GM12878 (cell line): ENCODE data around the gene LSMEM2. TPM values are rescaled to one million over a fixed set of nuclear protein-coding genes. Genes with fewer than 3 reads are reported as not detected.

Source experiments
- ATAC-seq: fragments of 200-7000 bp; cut with Tn5 transposase; 3 replicates; pipeline ENCODE4 v1.9.1; 2020; ENCODE audit warnings: mild to moderate bottlenecking, moderate library complexity
- BruUV-seq: library from RNA; stranded (reverse); fragments of 400-500 nt; replicated peaks from 2 replicates; lab custom pipeline; 2021; lab: Mats Ljungman, UMichigan
- CTCF ChIA-PET: fragments of 300-600 bp; sonication (Branson Sonifier 250); formaldehyde crosslinking; extraction: SDS; loops from one replicate; lab custom pipeline; 2021; ENCODE audit warnings: inconsistent platforms; lab: Yijun Ruan, JAX
- POLR2A ChIA-PET: fragments of 350-600 bp; formaldehyde crosslinking; extraction: SDS; loops from one replicate; lab custom pipeline; 2021; ENCODE audit warnings: inconsistent platforms; lab: Charles Lee
- RAD21 ChIA-PET: fragments of 300-600 bp; sonication (Branson Sonifier 250); formaldehyde crosslinking; loops from one replicate; lab custom pipeline; 2023; ENCODE audit warnings: antibody characterized with exemption; ENCODE audit not compliant: unreplicated experiment; lab: Charles Lee
- SMC1A ChIA-PET: fragments of 300-600 bp; sonication (Branson Sonifier 250); formaldehyde crosslinking; loops from one replicate; lab custom pipeline; 2023; ENCODE audit not compliant: unreplicated experiment, uncharacterized antibody; lab: Charles Lee
- DNase-seq: peaks from one replicate; pipeline ENCODE4 v3.0.0-alpha.2; 2011; ENCODE audit warnings: low read depth, low spot score
- FAIRE-seq: peaks from 3 replicates; lab custom pipeline; 2011; peaks lifted over from hg19 to GRCh38; lab: Jason Lieb, UNC
- H2AFZ ChIP-seq: 2 replicates; pipeline ENCODE4 v1.6.0; 2011; ENCODE audit warnings: low read depth, low read length, control low read depth; ENCODE audit not compliant: control insufficient read depth
- H3K27ac ChIP-seq: 2 replicates; pipeline ENCODE4 v1.5.1; 2011; ENCODE audit warnings: control low read depth; ENCODE audit not compliant: control insufficient read depth, insufficient read depth
- H3K27me3 ChIP-seq, 2 experiments: replicated peaks in 1 of 2; 2 replicates each; pipeline versions ENCODE4 v1.6.0 to v1.6.1; 2011; ENCODE audit warnings: low read length in 1 of 2; ENCODE audit not compliant: control insufficient read depth in 2 of 2, insufficient read depth in 2 of 2
- H3K36me3 ChIP-seq, 2 experiments: 2 replicates each; pipeline ENCODE4 v1.5.1; 2011; ENCODE audit warnings: low read length in 1 of 2; ENCODE audit not compliant: control insufficient read depth in 2 of 2, insufficient read depth in 2 of 2
- H3K4me1 ChIP-seq: 2 replicates; pipeline ENCODE4 v1.6.1; 2011; ENCODE audit warnings: mild to moderate bottlenecking, low read length, moderate library complexity, mixed read lengths; ENCODE audit not compliant: control insufficient read depth, insufficient read depth
- H3K4me2 ChIP-seq: 2 replicates; pipeline ENCODE4 v1.6.0; 2011; ENCODE audit warnings: control low read depth; ENCODE audit not compliant: control insufficient read depth, insufficient read depth
- H3K4me3 ChIP-seq: fragments of 200-600 bp; sonication (generic); 2 replicates; pipeline ENCODE4 v1.5.1; 2016
- H3K79me2 ChIP-seq: 2 replicates; pipeline ENCODE4 v1.6.0; 2011; ENCODE audit warnings: low read length; ENCODE audit not compliant: control insufficient read depth, insufficient read depth
- H3K9ac ChIP-seq: 2 replicates; pipeline ENCODE4 v1.8.0; 2011; ENCODE audit warnings: low read length, control low read depth, mixed read lengths; ENCODE audit not compliant: control insufficient read depth, insufficient read depth
- H3K9me3 ChIP-seq: replicated peaks from 3 replicates; pipeline ENCODE4 v1.5.1; 2011; ENCODE audit warnings: mild to moderate bottlenecking, low read length; ENCODE audit not compliant: control insufficient read depth, insufficient read depth
- H4K20me1 ChIP-seq: 2 replicates; pipeline ENCODE4 v1.6.0; 2011; ENCODE audit not compliant: control insufficient read depth, insufficient read depth
- ATF2 ChIP-seq: IDR thresholded peaks from 2 replicates; pipeline ENCODE4 v1.6.1; 2012; ENCODE audit warnings: low read length, inconsistent platforms
- BCL11A ChIP-seq: IDR thresholded peaks from 2 replicates; pipeline ENCODE4 v1.6.1; 2011; ENCODE audit warnings: low read depth, low read length
- CHD2 ChIP-seq: IDR thresholded peaks from 2 replicates; pipeline ENCODE4 v1.6.1; 2011; ENCODE audit warnings: low read depth, low read length, improper control_type of control experiment, borderline replicate concordance
- EZH2 ChIP-seq: IDR thresholded peaks from 2 replicates; pipeline ENCODE4 v1.6.1; 2012; ENCODE audit warnings: low read depth, mild to moderate bottlenecking, control low read depth, inconsistent platforms, low read length, borderline replicate concordance; ENCODE audit not compliant: control insufficient read depth
- GATAD2B ChIP-seq: fragments of 450-650 bp; conservative IDR thresholded peaks from 2 replicates; pipeline ENCODE4 v1.6.1; 2017; ENCODE audit warnings: low read depth, mild to moderate bottlenecking, moderate library complexity
- HDAC6 ChIP-seq: fragments of 200-600 bp; sonication (generic); IDR thresholded peaks from one replicate; pipeline ENCODE4 v1.8.0; 2017; ENCODE audit warnings: antibody characterized with exemption; ENCODE audit not compliant: unreplicated experiment
- KAT2A ChIP-seq: conservative IDR thresholded peaks from 2 replicates; pipeline ENCODE4 v1.6.1; 2011; ENCODE audit warnings: low read depth, low read length; ENCODE audit not compliant: control insufficient read depth
- NR2C1 ChIP-seq: fragments of 450-650 bp; IDR thresholded peaks from 2 replicates; pipeline ENCODE4 v1.6.1; 2017; ENCODE audit warnings: antibody characterized with exemption, mild to moderate bottlenecking, moderate library complexity
- POLR2A ChIP-seq: IDR thresholded peaks from 2 replicates; pipeline ENCODE4 v1.6.1; 2011; ENCODE audit warnings: low read depth, mild to moderate bottlenecking, low read length
- RELA ChIP-seq: fragments of 450-650 bp; IDR thresholded peaks from 2 replicates; pipeline ENCODE4 v1.8.0; 2014; ENCODE audit warnings: borderline replicate concordance; ENCODE audit not compliant: partially characterized antibody
- SMAD1 ChIP-seq: fragments of 450-650 bp; IDR thresholded peaks from 2 replicates; pipeline ENCODE4 v1.6.1; 2018; ENCODE audit warnings: mild to moderate bottlenecking, low read depth; ENCODE audit not compliant: partially characterized antibody
- SMAD5 ChIP-seq: IDR thresholded peaks from 2 replicates; pipeline ENCODE4 v1.6.1; 2016; ENCODE audit warnings: antibody characterized with exemption, low read depth
- YY1 ChIP-seq: IDR thresholded peaks from 2 replicates; pipeline ENCODE4 v1.6.1; 2011; ENCODE audit warnings: low read depth, mild to moderate bottlenecking, low read length
- ZNF24 ChIP-seq: fragments of 450-650 bp; IDR thresholded peaks from 2 replicates; pipeline ENCODE4 v1.6.1; 2017; ENCODE audit warnings: antibody characterized with exemption, mild to moderate bottlenecking
- ZNF274 ChIP-seq: IDR thresholded peaks from one replicate; pipeline ENCODE4 v1.8.0; 2011; ENCODE audit not compliant: insufficient read length, insufficient read depth
- ZNF384 ChIP-seq: IDR thresholded peaks from 2 replicates; pipeline ENCODE4 v1.6.1; 2012; ENCODE audit warnings: low read depth, mild to moderate bottlenecking, low read length, improper control_type of control experiment, borderline replicate concordance
- ZNF687 ChIP-seq: fragments of 450-650 bp; IDR thresholded peaks from 2 replicates; pipeline ENCODE4 v1.6.1; 2017; ENCODE audit warnings: mild to moderate bottlenecking, moderate library complexity
- WGBS: methylation state at CpG from one replicate; pipeline ENCODE4 v1.1.6; 2016; ENCODE audit warnings: low lambda C conversion rate; ENCODE audit not compliant: insufficient replicate concordance, insufficient coverage; ENCODE audit errors: missing lambda C conversion rate; 5-methylcytosine and 5-hydroxymethylcytosine counted together
- in situ Hi-C: fragments of 300-500 bp; cut with MboI; formaldehyde crosslinking; loops from 9 replicates; pipeline ENCODE4 v1.14.3; 2018; ENCODE audit warnings: mixed read lengths
- intact Hi-C: fragments of 100-400 bp; cut with micrococcal nuclease; formaldehyde crosslinking; loops from one replicate; pipeline ENCODE4 v1.14.2; 2022; ENCODE audit not compliant: unreplicated experiment
- polyA plus RNA-seq, 11 experiments: library from polyadenylated mRNA; depleted of rRNA in 4 of 11; unstranded in 6 of 11; stranded (reverse) in 5 of 11; fragments of >200 nt; fragmentation: Nextera tagmentation in 4 of 11; fragmentation: Illumina TruSeq in 1 of 11; extraction: Ambion mirVana in 4 of 11; extraction: Trizol in 1 of 11; gene quantifications; 1 replicate in 1 of 11; 2 replicates in 10 of 11; pipeline versions ENCODE4 v1.2.1 to v1.2.3, GENCODE V29; 2011 to 2016; ENCODE audit warnings: inconsistent platforms in 2 of 11, missing spikeins in 2 of 11, low read depth in 1 of 11
- total RNA-seq, 4 experiments: library from RNA; depleted of rRNA in 3 of 4; stranded (reverse); fragments of >200 nt in 3 of 4; fragmentation: Illumina TruSeq in 1 of 4; extraction: Trizol in 1 of 4; gene quantifications; 2 replicates each; pipeline versions ENCODE4 v1.2.1 to v1.2.3, GENCODE V29; 2013 to 2021

LSMEM2 gene
- total and polyA plus RNA-seq, 10 of the 15 experiments (the other 5 are each of a cell fraction or from before 2014, with no cell fraction given), result 0.17 TPM; not detected in 9

DNA sequence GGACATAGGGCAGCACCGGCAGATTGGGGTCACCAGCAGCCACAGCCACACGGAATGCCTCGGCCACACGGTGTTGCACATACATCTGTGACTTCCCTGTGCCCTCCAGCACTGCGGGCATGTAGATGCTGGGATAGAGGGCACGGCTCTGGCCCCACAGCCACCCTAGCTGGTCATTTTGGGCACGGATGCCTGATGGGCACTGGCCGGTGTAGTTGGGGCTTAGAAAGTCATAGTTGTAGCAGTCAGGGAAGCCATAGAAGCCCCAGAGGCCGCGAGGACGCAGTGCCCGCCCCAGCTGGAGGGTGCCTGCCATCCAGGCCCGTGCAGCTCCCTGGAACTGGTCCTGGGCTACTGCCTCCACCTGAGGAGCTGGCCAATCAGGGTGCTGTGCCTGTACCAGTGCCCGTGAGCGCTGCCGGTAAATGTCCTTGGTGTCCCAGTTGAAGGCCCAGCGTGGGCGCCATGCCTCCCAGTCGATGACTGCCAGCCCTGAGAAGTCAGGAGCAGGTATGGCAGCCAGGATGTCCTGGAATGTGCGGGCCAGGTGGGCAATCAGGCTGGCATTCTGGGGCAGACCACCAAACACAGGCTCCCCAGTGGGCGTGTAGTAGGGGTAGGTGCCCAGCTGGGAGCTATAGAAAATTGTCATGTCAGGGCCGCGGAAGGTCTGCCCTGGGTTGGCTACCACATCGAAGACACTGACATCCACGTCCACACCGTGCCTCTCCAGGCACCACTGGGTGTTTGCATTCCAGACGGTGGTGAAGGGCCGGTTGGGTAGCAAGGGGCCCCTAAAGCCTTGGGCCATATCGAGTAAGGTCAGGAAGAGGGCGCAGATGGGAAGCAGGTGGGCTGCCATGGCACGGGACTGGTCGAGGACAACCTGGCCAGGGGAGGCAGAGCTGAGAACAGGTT, 23.5 kb downstream of the LSMEM2 start:
- intact Hi-C loops, result no loop called here
- no peak overlapping the region for H2AFZ ChIP-seq
- TF ChIP-seq EZH2 (no peak), ZNF384 (no peak), CHD2 (no peak), GATAD2B (no peak), ZNF24 (no peak), NR2C1 (no peak), ZNF687 (no peak), ATF2 (no peak), BCL11A (no peak), YY1 (no peak), SMAD5 (no peak), SMAD1 (no peak), KAT2A (no peak), RELA (no peak), ZNF274 (no peak), HDAC6 (no peak), POLR2A (no peak)
- in situ Hi-C loops, result no loop called here
- no peaks in the 10 kb centered on the region for H3K27me3 ChIP-seq
- no peak for DNase-seq
- no peak overlapping the region for H3K4me2 ChIP-seq
- H3K9me3 ChIP-seq, result no peaks in the 10 kb centered on the region
- H3K4me3 ChIP-seq, result no peak overlapping the region
- FAIRE-seq, result no peak
- peaks cover 2% of the 10 kb centered on the region; the same call in 1 of the 2 replicates for H3K79me2 ChIP-seq
- no peaks in the 10 kb centered on the region for H3K36me3 ChIP-seq
- no peak overlapping the region for H3K9ac ChIP-seq
- H3K27ac ChIP-seq, result no peak overlapping the region
- ChIA-PET CTCF (interaction anchor here (3.5 kb wide), 1 partner anchor 22 kb away, joined by 13 read pairs; no protein-coding TSS in a partner anchor), POLR2A (interaction anchor here (0.7 kb wide), 1 partner anchor 14 kb away, joined by 6 read pairs; no protein-coding TSS in a partner anchor), SMC1A (no interaction called here), RAD21 (no interaction called here)
- H3K4me1 ChIP-seq, result peaks cover 4% of the 10 kb centered on the region
- WGBS, result 79% methylated on average over 32 of the region's 32 CpGs
- BruUV-seq, result no TSS peak
- ATAC-seq, result no peak
- H4K20me1 ChIP-seq, result no peaks in the 10 kb centered on the region
